Body of pancreas (tissue), 4 donors: ENCODE measurements around the gene PIP5K1A. TPM values are rescaled to one million over a fixed set of nuclear protein-coding genes. Genes with fewer than 3 reads are reported as not detected.

Source experiments
- ATAC-seq: fragments of 150-250 bp; one replicate; pipeline ENCODE4 v1.9.1; 2016
- DNase-seq, 4 donors: peaks; one replicate each; pipeline ENCODE4 v3.0.0-alpha.2; 2019
- H3K27ac ChIP-seq, 4 donors: fragments of 200-600 bp; sonication (generic); 1 replicate in 3 of 4; 2 replicates in 1 of 4; pipeline versions ENCODE4 v1.5.1 to v1.6.1; 2016 to 2019; ENCODE audit warnings: mild to moderate bottlenecking in 1 of 4, mixed read lengths in 1 of 4, moderate library complexity in 1 of 4
- H3K27me3 ChIP-seq, 2 donors: fragments of 200-600 bp; sonication (generic); one replicate each; pipeline ENCODE4 v1.6.0; 2016; ENCODE audit warnings: mild to moderate bottlenecking in 1 of 2
- H3K36me3 ChIP-seq, 2 donors: fragments of 200-600 bp; sonication (generic); replicated peaks in 1 of 2; 2 replicates each; pipeline ENCODE4 v1.5.1; 2016; ENCODE audit warnings: low read depth in 2 of 2; ENCODE audit not compliant: insufficient read depth in 1 of 2
- H3K4me1 ChIP-seq: fragments of 200-600 bp; sonication (generic); one replicate; pipeline ENCODE4 v1.6.0; 2016
- H3K4me3 ChIP-seq, 2 donors: fragments of 200-600 bp; sonication (generic); 1 replicate in 1 of 2; 2 replicates in 1 of 2; pipeline ENCODE4 v1.5.1; 2016 to 2019
- H3K9me3 ChIP-seq, 3 donors: fragments of 200-600 bp; sonication (generic); 1 replicate in 2 of 3; 2 replicates in 1 of 3; pipeline ENCODE4 v1.5.1; 2016
- CTCF ChIP-seq, 7 experiments: fragments of 450-650 bp in 4 of 7; fragments of 200-600 bp in 3 of 7; sonication (generic) in 3 of 7; IDR thresholded peaks; one replicate each; pipeline ENCODE4 v1.5.1; 2016 to 2019; ENCODE audit warnings: antibody characterized with exemption in 7 of 7
- POLR2A ChIP-seq, 3 donors: fragments of 450-650 bp; IDR thresholded peaks; one replicate each; pipeline ENCODE4 v1.6.1; 2016; ENCODE audit warnings: antibody characterized with exemption in 3 of 3, mild to moderate bottlenecking in 2 of 3
- WGBS, 2 donors: methylation state at CpG; one replicate each; pipeline ENCODE4 v1.1.5; 2017; 5-methylcytosine and 5-hydroxymethylcytosine counted together
- intact Hi-C: fragments of 100-400 bp; cut with DNase I; formaldehyde crosslinking; loops from one replicate; pipeline ENCODE4 v1.15.1; 2023
- total RNA-seq, 2 donors: library from RNA; depleted of rRNA; stranded (reverse); fragments of >200 nt; gene quantifications; one replicate each; pipeline ENCODE4 v1.1.0, GENCODE V29; 2016

PIP5K1A gene
- total RNA-seq, 2 donors from 2014 or later, result 19.5 to 51.4 TPM

- H3K27ac ChIP-seq, result no peak overlapping the region
- H3K4me3 ChIP-seq, result no peak overlapping the region
- H3K27me3 ChIP-seq, result no peaks in the 10 kb centered on the region
- ATAC-seq (no peak), DNase-seq (no peak)
- 66 to 74% methylated on average over 6 of the region's 6 CpGs for WGBS, 2 donors
- H3K9me3 ChIP-seq, result no peaks in the 10 kb centered on the region
- H3K4me1 ChIP-seq, result no peaks in the 10 kb centered on the region
- H3K36me3 ChIP-seq, result peaks cover 0 to 18% of the 10 kb centered on the region in 2 donors
- TF ChIP-seq CTCF (IDR thresholded peaks at IDR 0.05) (no peak), POLR2A (IDR thresholded peaks at IDR 0.05) (no peak)
- intact Hi-C loops, result no loop called here
Observed at GRCh38 chr1:151175041-151175741, 23.2 kb upstream of the PIP5K1A start.

GRCh38 chr1:151175863-151176262 is 22.5 kb upstream of the PIP5K1A start, which contains the start of gene TMOD4:
Gene TMOD4 (minus strand): TSS chr1:151175981. CDS start chr1:151174875, 1,106 bp downstream.
- Histone ChIP-seq H3K36me3 (peaks cover 0 to 20% of the 10 kb centered on the region in 2 donors), H3K9me3 (no peaks in the 10 kb centered on the region), H3K27me3 (no peaks in the 10 kb centered on the region), H3K4me3 (no peak within 1 kb of the TSS), H3K4me1 (no peaks in the 10 kb centered on the region), H3K27ac (no peak within 1 kb of the TSS)
- DNase-seq (no peak), ATAC-seq (peak; percentile 51)
- intact Hi-C loops, result no loop called here
- 49 to 74% methylated on average over 4 of the region's 4 CpGs for WGBS, 2 donors
- TF ChIP-seq POLR2A (IDR thresholded peaks at IDR 0.05), result no peak
- peak in 5 of 7 experiments; percentile 9 to 20 (median 18) for TF ChIP-seq CTCF (IDR thresholded peaks at IDR 0.05)

- Histone ChIP-seq H3K4me1 (no peaks in the 10 kb centered on the region), H3K4me3 (no peak overlapping the region), H3K27ac (no peak overlapping the region), H3K27me3 (no peaks in the 10 kb centered on the region), H3K9me3 (no peaks in the 10 kb centered on the region), H3K36me3 (peaks cover 0 to 24% of the 10 kb centered on the region in 2 donors)
- ATAC-seq, result no peak
- DNase-seq, result no peak
- TF ChIP-seq POLR2A (IDR thresholded peaks at IDR 0.05) (no peak), CTCF (IDR thresholded peaks at IDR 0.05) (no peak)
- intact Hi-C loops, result no loop called here
- WGBS, 2 donors, result 93 to 97% methylated on average over 16 to 17 of the region's 17 CpGs
Observed at GRCh38 chr1:151176514-151177045, 21.8 kb upstream of the PIP5K1A start.

- H3K27me3 ChIP-seq, result no peaks in the 10 kb centered on the region
- peaks cover 12% of the 10 kb centered on the region for H3K4me1 ChIP-seq
- H3K27ac ChIP-seq, result no peak overlapping the region
- no peak overlapping the region for H3K4me3 ChIP-seq
- H3K9me3 ChIP-seq, result no peaks in the 10 kb centered on the region
- H3K36me3 ChIP-seq, result peaks cover 9 to 38% of the 10 kb centered on the region in 2 donors
- no peak for DNase-seq
- TF ChIP-seq CTCF (IDR thresholded peaks at IDR 0.05), result no peak
- ATAC-seq, result no peak
- 86 to 92% methylated on average over 10 of the region's 10 CpGs for WGBS, 2 donors
- intact Hi-C loops, result no loop called here
Observed at GRCh38 chr1:151184211-151184610, 14.1 kb upstream of the PIP5K1A start.
